Activated CD4-positive, alpha-beta T cell treated with anti-CD3 and anti-CD28 coated beads for 24 hours (primary cell): ENCODE results near the gene NANS.
A peak's percentile ranks its signal among the peaks of the same experiment; 100 is the strongest.
"Not testable (repeated sequence)": the region's sequence is repeated elsewhere in the genome, so short reads cannot be mapped to it uniquely, and the experiment has no call there.

ENCODE experiments used
- DNase-seq, 2 donors: peaks; one replicate each; pipeline ENCODE4 v3.0.0-alpha.2; 2020; ENCODE audit warnings: low read depth in 2 of 2

Gene NANS

GRCh38 chr9:98078895-98079294 lies 22.4 kb downstream of the NANS start:
- DNase-seq = no peak

GRCh38 chr9:98080326-98080725 lies 23.8 kb downstream of the NANS start:
- DNase-seq = no peak

DNA sequence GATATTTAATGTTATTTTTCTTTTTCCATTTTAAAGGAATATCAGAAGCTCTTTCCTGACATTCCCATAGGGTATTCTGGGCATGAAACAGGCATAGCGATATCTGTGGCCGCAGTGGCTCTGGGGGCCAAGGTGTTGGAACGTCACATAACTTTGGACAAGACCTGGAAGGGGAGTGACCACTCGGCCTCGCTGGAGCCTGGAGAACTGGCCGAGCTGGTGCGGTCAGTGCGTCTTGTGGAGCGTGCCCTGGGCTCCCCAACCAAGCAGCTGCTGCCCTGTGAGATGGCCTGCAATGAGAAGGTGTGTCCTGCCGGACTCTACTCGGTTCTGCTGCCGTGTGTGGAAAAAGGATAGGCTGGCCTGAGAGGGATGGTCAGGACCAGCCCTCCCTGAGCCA lies 24.2 kb downstream of the NANS start:
- DNase-seq = no peak

GRCh38 chr9:98081477-98082219 lies 25.1 kb downstream of the NANS start:
- DNase-seq = peak in 1 of 2 donors; percentile 30

DNA sequence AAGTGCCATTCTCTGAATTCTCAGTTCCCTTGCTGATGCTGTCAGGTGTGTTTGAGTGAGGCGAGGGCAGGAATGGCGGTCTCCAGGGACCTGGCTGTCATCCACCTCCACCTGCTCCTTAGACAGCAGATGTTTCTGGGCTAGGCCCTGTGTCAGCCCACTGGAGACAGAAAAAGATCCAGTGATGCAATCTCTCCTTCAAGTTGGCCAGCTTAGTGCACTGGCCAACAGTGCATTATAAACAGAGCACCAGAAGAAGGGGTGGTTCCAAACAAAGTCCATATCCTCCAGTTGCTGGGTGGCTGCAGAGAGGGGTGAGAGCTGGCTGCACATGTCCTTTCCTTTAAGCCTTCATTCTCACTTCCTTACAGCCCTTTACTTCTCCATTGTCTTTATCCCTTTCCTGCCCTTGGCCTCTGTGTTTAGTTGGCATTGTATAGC lies 26.5 kb downstream of the NANS start:
- DNase-seq = no peak

- DNase-seq = no peak
Measured at GRCh38 chr9:98083566-98084183, 27.1 kb downstream of the NANS start.

- DNase-seq = no peak
Measured at GRCh38 chr9:98084396-98084795, 27.9 kb downstream of the NANS start.

- no peak for DNase-seq
Measured at GRCh38 chr9:98085058-98085457, 28.5 kb downstream of the NANS start.

DNA sequence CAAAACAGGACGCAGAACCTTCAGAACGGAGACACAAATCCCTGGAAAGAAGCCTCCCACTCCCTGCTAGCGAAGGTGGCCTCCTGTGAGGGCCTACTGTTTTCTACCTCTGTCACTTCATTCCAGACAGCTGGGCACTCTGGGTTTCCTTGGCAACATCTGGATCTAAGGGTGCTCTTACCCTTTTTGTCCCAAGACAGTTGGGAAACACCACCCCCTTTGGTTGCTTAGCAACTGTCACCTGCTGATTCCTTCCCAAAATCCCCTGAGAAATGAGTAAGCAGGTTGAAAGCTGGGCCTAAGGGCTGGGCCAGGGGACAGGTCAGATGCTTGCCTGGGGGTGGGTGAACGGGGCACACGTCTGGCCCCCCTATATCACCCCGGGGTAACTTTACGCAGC lies 29.4 kb downstream of the NANS start:
- DNase-seq = no peak

DNA sequence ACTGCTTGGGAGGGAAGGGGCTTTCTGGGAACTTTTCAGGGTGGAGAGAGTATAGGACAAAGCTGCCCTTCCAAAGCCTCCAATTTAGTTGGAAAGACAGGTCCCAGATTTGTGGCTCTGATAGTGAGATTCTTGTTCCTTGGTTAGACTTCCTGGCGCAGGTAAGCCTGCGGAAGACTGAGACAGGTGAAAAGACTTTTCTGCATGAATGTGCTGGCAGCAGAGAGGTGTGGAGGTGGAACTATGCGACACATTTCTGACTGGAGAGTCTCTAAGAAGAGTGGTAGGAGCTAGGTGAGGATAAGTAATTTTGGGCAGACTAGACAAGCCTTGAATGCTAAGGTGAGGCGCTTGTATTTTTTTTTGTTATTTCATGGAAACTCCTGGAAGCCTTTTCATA lies 29.9 kb downstream of the NANS start:
- DNase-seq = no peak

GRCh38 chr9:98087420-98088354 lies 31.2 kb downstream of the NANS start:
- no peak for DNase-seq

GRCh38 chr9:98090674-98091073 lies 34.1 kb downstream of the NANS start:
- DNase-seq = not testable (repeated sequence)

GRCh38 chr9:98091735-98092612 lies 35.4 kb downstream of the NANS start:
- DNase-seq = no peak

- DNase-seq = no peak
Measured at GRCh38 chr9:98092613-98092931, 36.0 kb downstream of the NANS start.

DNA sequence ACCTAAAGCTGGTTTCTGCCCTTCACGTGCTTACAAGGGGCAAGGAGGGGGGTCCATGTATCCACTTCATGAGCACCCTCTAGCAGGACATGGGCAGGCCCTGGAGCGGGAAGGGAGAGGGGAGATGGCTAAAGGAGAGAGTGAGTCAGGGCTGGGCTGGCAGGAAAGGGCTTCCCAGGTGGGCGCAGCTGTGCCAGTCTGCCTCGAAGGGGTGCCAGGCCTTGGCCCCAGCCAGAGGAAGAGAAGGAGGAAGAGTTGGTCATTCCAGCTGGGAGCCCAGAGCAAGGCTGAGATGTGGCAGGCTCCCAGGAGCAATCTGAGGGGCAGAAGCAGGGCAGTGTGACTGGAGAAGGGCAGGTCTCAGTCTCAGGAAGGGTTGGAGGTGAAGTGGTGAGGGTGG lies 37.8 kb downstream of the NANS start:
- DNase-seq = no peak

- DNase-seq = no peak
Measured at GRCh38 chr9:98094851-98095250, 38.3 kb downstream of the NANS start.

DNA sequence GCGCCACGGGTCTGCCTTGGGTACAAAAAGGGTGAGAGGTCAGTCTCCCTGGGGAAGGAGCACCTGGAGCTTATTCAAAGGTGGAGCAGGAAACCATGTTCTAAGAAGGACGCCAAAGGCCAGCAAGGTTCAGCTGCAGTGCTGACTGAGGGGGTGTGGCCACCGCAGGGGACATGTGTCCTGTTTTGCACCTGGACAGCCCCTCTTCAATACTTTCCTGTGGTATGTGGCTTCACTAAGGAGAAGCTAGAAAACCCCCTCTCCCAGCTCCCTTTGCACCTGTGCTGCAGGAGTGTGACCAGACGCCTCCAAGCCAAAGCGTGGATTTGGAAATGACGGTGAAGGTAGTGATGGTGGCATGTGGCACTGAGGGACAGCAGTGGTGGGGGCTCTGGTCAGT lies 38.9 kb downstream of the NANS start:
- DNase-seq = no peak

DNA sequence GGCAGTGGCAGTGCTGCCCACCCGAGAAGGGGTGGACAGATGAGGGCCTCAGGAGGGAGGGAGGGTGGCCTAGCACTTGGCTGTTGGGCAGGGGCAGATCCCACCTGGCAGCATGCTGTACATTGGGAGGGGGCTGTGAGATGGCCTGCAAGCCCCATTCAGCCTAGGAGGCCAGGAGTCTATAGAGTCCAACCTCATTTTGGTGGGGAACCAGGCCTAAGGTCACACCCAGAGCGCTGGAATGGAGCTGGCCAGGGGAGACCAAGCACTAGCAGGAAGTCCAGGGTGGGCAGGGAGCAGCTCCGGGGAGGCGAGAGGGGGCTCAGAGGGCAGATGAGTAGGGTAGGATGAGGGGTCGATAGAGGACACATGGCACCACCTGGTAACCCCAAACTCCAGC lies 39.6 kb downstream of the NANS start:
- no peak for DNase-seq

DNA sequence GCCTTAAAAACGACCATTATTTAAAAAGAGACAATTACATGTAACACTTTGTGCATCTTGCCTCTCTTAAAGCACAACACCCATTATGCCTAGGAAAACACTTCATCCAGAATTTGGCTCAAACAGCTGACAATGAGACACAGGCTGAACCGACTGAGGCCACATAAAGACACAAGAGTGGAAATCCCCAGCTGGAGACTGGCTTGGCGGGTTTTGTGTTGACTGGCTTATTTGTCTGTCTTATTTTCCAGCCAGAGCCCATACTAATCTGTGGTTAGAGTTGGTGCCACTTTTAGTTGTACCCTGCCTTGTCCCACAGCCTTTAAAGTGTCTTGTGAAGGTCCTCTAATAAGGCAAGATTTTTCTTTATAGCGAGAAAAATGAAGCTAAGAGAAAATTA lies 41.3 kb downstream of the NANS start:
- no peak for DNase-seq

DNA sequence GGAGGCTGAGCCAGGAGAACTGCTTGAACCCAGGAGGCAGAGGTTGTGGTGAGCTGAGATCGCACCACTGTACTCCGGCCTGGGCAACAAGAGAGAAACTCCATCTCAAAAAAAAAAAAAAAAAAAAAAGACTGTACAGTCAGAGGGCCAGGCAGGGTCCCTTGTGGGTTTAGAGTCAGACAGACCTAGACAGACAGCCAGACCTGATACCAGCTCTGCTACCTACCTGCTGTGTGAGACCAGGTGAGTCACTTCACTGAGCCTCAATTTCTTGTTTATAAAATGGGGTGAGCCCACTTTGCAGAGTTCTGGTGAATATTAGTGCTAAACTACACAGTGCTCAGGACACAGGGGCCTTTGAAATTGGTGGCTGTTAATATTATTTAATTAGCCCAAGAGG lies 42.8 kb downstream of the NANS start:
- DNase-seq = no peak

DNA sequence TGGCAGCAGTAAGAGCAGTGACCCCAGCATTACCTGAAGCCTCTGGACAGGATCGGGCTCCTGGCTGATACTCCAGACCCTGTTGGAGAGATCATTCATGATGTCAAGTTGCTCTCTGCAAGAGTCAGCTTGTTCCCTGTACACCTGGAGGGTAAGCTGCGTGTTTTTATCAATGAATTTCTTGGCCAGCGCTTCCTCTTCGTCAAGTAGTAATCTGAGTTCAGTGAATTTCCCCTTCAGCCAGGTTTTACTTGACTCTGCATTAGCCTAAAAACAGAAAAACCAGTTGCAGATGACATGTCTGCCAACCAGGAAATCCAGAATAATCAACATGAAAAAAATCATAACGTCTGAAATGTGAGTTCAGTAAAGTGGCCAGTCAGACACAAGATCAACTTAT lies 43.4 kb downstream of the NANS start:
- DNase-seq = no peak

- no peak for DNase-seq
Measured at GRCh38 chr9:98100456-98100855, 43.9 kb downstream of the NANS start.
